GM12878 (cell line): ENCODE data around the gene GCNT4. TPM values are rescaled to one million over a fixed set of nuclear protein-coding genes. Genes with fewer than 3 reads are reported as not detected.

Source experiments
- ATAC-seq: fragments of 200-7000 bp; cut with Tn5 transposase; 3 replicates; pipeline ENCODE4 v1.9.1; 2020; ENCODE audit warnings: mild to moderate bottlenecking, moderate library complexity
- BruUV-seq: library from RNA; stranded (reverse); fragments of 400-500 nt; replicated peaks from 2 replicates; lab custom pipeline; 2021; lab: Mats Ljungman, UMichigan
- CTCF ChIA-PET: fragments of 300-600 bp; sonication (Branson Sonifier 250); formaldehyde crosslinking; extraction: SDS; loops from one replicate; lab custom pipeline; 2021; ENCODE audit warnings: inconsistent platforms; lab: Yijun Ruan, JAX
- POLR2A ChIA-PET: fragments of 350-600 bp; formaldehyde crosslinking; extraction: SDS; loops from one replicate; lab custom pipeline; 2021; ENCODE audit warnings: inconsistent platforms; lab: Charles Lee
- RAD21 ChIA-PET: fragments of 300-600 bp; sonication (Branson Sonifier 250); formaldehyde crosslinking; loops from one replicate; lab custom pipeline; 2023; ENCODE audit warnings: antibody characterized with exemption; ENCODE audit not compliant: unreplicated experiment; lab: Charles Lee
- SMC1A ChIA-PET: fragments of 300-600 bp; sonication (Branson Sonifier 250); formaldehyde crosslinking; loops from one replicate; lab custom pipeline; 2023; ENCODE audit not compliant: unreplicated experiment, uncharacterized antibody; lab: Charles Lee
- DNase-seq: peaks from one replicate; pipeline ENCODE4 v3.0.0-alpha.2; 2011; ENCODE audit warnings: low read depth, low spot score
- FAIRE-seq: peaks from 3 replicates; lab custom pipeline; 2011; peaks lifted over from hg19 to GRCh38; lab: Jason Lieb, UNC
- H2AFZ ChIP-seq: 2 replicates; pipeline ENCODE4 v1.6.0; 2011; ENCODE audit warnings: low read depth, low read length, control low read depth; ENCODE audit not compliant: control insufficient read depth
- H3K27ac ChIP-seq: 2 replicates; pipeline ENCODE4 v1.5.1; 2011; ENCODE audit warnings: control low read depth; ENCODE audit not compliant: control insufficient read depth, insufficient read depth
- H3K27me3 ChIP-seq, 2 experiments: replicated peaks in 1 of 2; 2 replicates each; pipeline versions ENCODE4 v1.6.0 to v1.6.1; 2011; ENCODE audit warnings: low read length in 1 of 2; ENCODE audit not compliant: control insufficient read depth in 2 of 2, insufficient read depth in 2 of 2
- H3K36me3 ChIP-seq, 2 experiments: 2 replicates each; pipeline ENCODE4 v1.5.1; 2011; ENCODE audit warnings: low read length in 1 of 2; ENCODE audit not compliant: control insufficient read depth in 2 of 2, insufficient read depth in 2 of 2
- H3K4me1 ChIP-seq: 2 replicates; pipeline ENCODE4 v1.6.1; 2011; ENCODE audit warnings: mild to moderate bottlenecking, low read length, moderate library complexity, mixed read lengths; ENCODE audit not compliant: control insufficient read depth, insufficient read depth
- H3K4me2 ChIP-seq: 2 replicates; pipeline ENCODE4 v1.6.0; 2011; ENCODE audit warnings: control low read depth; ENCODE audit not compliant: control insufficient read depth, insufficient read depth
- H3K4me3 ChIP-seq: fragments of 200-600 bp; sonication (generic); 2 replicates; pipeline ENCODE4 v1.5.1; 2016
- H3K79me2 ChIP-seq: 2 replicates; pipeline ENCODE4 v1.6.0; 2011; ENCODE audit warnings: low read length; ENCODE audit not compliant: control insufficient read depth, insufficient read depth
- H3K9ac ChIP-seq: 2 replicates; pipeline ENCODE4 v1.8.0; 2011; ENCODE audit warnings: low read length, control low read depth, mixed read lengths; ENCODE audit not compliant: control insufficient read depth, insufficient read depth
- H3K9me3 ChIP-seq: replicated peaks from 3 replicates; pipeline ENCODE4 v1.5.1; 2011; ENCODE audit warnings: mild to moderate bottlenecking, low read length; ENCODE audit not compliant: control insufficient read depth, insufficient read depth
- H4K20me1 ChIP-seq: 2 replicates; pipeline ENCODE4 v1.6.0; 2011; ENCODE audit not compliant: control insufficient read depth, insufficient read depth
- ATF7 ChIP-seq: fragments of 450-650 bp; IDR thresholded peaks from 2 replicates; pipeline ENCODE4 v1.6.1; 2016; ENCODE audit warnings: low read depth, mild to moderate bottlenecking
- BMI1 ChIP-seq: fragments of 450-650 bp; IDR thresholded peaks from 2 replicates; pipeline ENCODE4 v1.6.1; 2016; ENCODE audit warnings: mild to moderate bottlenecking, moderate library complexity, borderline replicate concordance
- CEBPB ChIP-seq, 2 experiments: fragments of 150-350 bp in 1 of 2; IDR thresholded peaks; 2 replicates each; pipeline ENCODE4 v1.6.1; 2012 to 2014; ENCODE audit warnings: low read depth in 2 of 2, low read length in 2 of 2, borderline replicate concordance in 1 of 2, inconsistent platforms in 1 of 2
- EED ChIP-seq: sonication (generic); IDR thresholded peaks from 2 replicates; pipeline ENCODE4 v1.6.1; 2016; ENCODE audit warnings: antibody characterized with exemption, low read depth
- EGR1 ChIP-seq, 2 experiments: IDR thresholded peaks; 1 replicate in 1 of 2; 2 replicates in 1 of 2; pipeline ENCODE4 v1.6.1; 2011 to 2012; ENCODE audit warnings: low read depth in 2 of 2, low read length in 2 of 2, borderline replicate concordance in 1 of 2, mild to moderate bottlenecking in 1 of 2, moderate library complexity in 1 of 2
- HDAC6 ChIP-seq: fragments of 200-600 bp; sonication (generic); IDR thresholded peaks from one replicate; pipeline ENCODE4 v1.8.0; 2017; ENCODE audit warnings: antibody characterized with exemption; ENCODE audit not compliant: unreplicated experiment
- IKZF1 ChIP-seq: fragments of 450-650 bp; conservative IDR thresholded peaks from 2 replicates; pipeline ENCODE4 v1.6.1; 2017; ENCODE audit warnings: antibody characterized with exemption, mild to moderate bottlenecking
- MYB ChIP-seq: fragments of 150-350 bp; IDR thresholded peaks from 2 replicates; pipeline ENCODE4 v1.6.1; 2014; ENCODE audit warnings: mild to moderate bottlenecking, low read depth, low read length, borderline replicate concordance
- PAX8 ChIP-seq: fragments of 450-650 bp; IDR thresholded peaks from 2 replicates; pipeline ENCODE4 v1.6.1; 2017; ENCODE audit warnings: mild to moderate bottlenecking, moderate library complexity
- POLR2A ChIP-seq: IDR thresholded peaks from 2 replicates; pipeline ENCODE4 v1.6.1; 2011; ENCODE audit warnings: low read depth, mild to moderate bottlenecking, low read length
- RCOR1 ChIP-seq: conservative IDR thresholded peaks from 2 replicates; pipeline ENCODE4 v1.6.1; 2012; ENCODE audit warnings: low read depth, low read length, improper control_type of control experiment
- TBL1XR1 ChIP-seq: IDR thresholded peaks from 2 replicates; pipeline ENCODE4 v1.6.1; 2012; ENCODE audit warnings: low read depth, low read length, improper control_type of control experiment
- WRNIP1 ChIP-seq: IDR thresholded peaks from 2 replicates; pipeline ENCODE4 v1.6.1; 2011; ENCODE audit warnings: low read depth, low read length, improper control_type of control experiment, borderline replicate concordance
- WGBS: methylation state at CpG from one replicate; pipeline ENCODE4 v1.1.6; 2016; ENCODE audit warnings: low lambda C conversion rate; ENCODE audit not compliant: insufficient replicate concordance, insufficient coverage; ENCODE audit errors: missing lambda C conversion rate; 5-methylcytosine and 5-hydroxymethylcytosine counted together
- in situ Hi-C: fragments of 300-500 bp; cut with MboI; formaldehyde crosslinking; loops from 9 replicates; pipeline ENCODE4 v1.14.3; 2018; ENCODE audit warnings: mixed read lengths
- intact Hi-C: fragments of 100-400 bp; cut with micrococcal nuclease; formaldehyde crosslinking; loops from one replicate; pipeline ENCODE4 v1.14.2; 2022; ENCODE audit not compliant: unreplicated experiment
- polyA plus RNA-seq, 11 experiments: library from polyadenylated mRNA; depleted of rRNA in 4 of 11; unstranded in 6 of 11; stranded (reverse) in 5 of 11; fragments of >200 nt; fragmentation: Nextera tagmentation in 4 of 11; fragmentation: Illumina TruSeq in 1 of 11; extraction: Ambion mirVana in 4 of 11; extraction: Trizol in 1 of 11; gene quantifications; 1 replicate in 1 of 11; 2 replicates in 10 of 11; pipeline versions ENCODE4 v1.2.1 to v1.2.3, GENCODE V29; 2011 to 2016; ENCODE audit warnings: inconsistent platforms in 2 of 11, missing spikeins in 2 of 11, low read depth in 1 of 11
- total RNA-seq, 4 experiments: library from RNA; depleted of rRNA in 3 of 4; stranded (reverse); fragments of >200 nt in 3 of 4; fragmentation: Illumina TruSeq in 1 of 4; extraction: Trizol in 1 of 4; gene quantifications; 2 replicates each; pipeline versions ENCODE4 v1.2.1 to v1.2.3, GENCODE V29; 2013 to 2021
- TF ChIP-seq, protein P1 (sequence below): IDR thresholded peaks from 2 replicates; pipeline ENCODE4 v1.6.1; 2011; ENCODE audit warnings: borderline replicate concordance, low read depth, mild to moderate bottlenecking, moderate library complexity, low read length; ENCODE audit not compliant: insufficient read depth, poor library complexity, severe bottlenecking
- TF ChIP-seq, protein P2 (sequence below): IDR thresholded peaks from 2 replicates; pipeline ENCODE4 v1.6.1; 2011; ENCODE audit warnings: low read depth, mild to moderate bottlenecking, low read length, moderate library complexity, borderline replicate concordance; ENCODE audit errors: extremely low read depth

Gene GCNT4
- total and polyA plus RNA-seq, 10 of the 15 experiments (the other 5 are each of a cell fraction or from before 2014, with no cell fraction given) = 0.03 to 0.04 TPM; not detected in 8

GRCh38 chr5:75016896-75017295 is 35.5 kb downstream of the GCNT4 start:
- H3K4me2 ChIP-seq = no peak overlapping the region
- H4K20me1 ChIP-seq = no peaks in the 10 kb centered on the region
- H3K79me2 ChIP-seq = no peaks in the 10 kb centered on the region
- H3K9me3 ChIP-seq = no peaks in the 10 kb centered on the region; the same call in 2 of the 3 replicates
- TF ChIP-seq, protein P1, sequence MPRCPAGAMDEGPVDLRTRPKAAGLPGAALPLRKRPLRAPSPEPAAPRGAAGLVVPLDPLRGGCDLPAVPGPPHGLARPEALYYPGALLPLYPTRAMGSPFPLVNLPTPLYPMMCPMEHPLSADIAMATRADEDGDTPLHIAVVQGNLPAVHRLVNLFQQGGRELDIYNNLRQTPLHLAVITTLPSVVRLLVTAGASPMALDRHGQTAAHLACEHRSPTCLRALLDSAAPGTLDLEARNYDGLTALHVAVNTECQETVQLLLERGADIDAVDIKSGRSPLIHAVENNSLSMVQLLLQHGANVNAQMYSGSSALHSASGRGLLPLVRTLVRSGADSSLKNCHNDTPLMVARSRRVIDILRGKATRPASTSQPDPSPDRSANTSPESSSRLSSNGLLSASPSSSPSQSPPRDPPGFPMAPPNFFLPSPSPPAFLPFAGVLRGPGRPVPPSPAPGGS = peak; percentile 69
- TF ChIP-seq HDAC6 (no peak), EGR1 (IDR thresholded peaks at IDR 0.05; ENCODE audit: borderline replicate concordance in 1 of 2, low read depth in 2 of 2, low read length in 2 of 2) (no peak)
- H2AFZ ChIP-seq = no peak overlapping the region
- ChIA-PET RAD21 (no interaction called here), CTCF (no interaction called here), SMC1A (no interaction called here), POLR2A (no interaction called here)
- no peaks in the 10 kb centered on the region for H3K27me3 ChIP-seq
- WGBS = 64% methylated on average over 3 of the region's 3 CpGs
- DNase-seq (no peak), ATAC-seq (no peak), FAIRE-seq (no peak)
- no TSS peak for BruUV-seq
- in situ Hi-C loops = no loop called here
- H3K4me1 ChIP-seq = no peaks in the 10 kb centered on the region
- no peaks in the 10 kb centered on the region for H3K36me3 ChIP-seq
- no peak overlapping the region for H3K27ac ChIP-seq
- intact Hi-C loops = no loop called here
- H3K4me3 ChIP-seq = no peak overlapping the region
- no peak overlapping the region for H3K9ac ChIP-seq

DNA sequence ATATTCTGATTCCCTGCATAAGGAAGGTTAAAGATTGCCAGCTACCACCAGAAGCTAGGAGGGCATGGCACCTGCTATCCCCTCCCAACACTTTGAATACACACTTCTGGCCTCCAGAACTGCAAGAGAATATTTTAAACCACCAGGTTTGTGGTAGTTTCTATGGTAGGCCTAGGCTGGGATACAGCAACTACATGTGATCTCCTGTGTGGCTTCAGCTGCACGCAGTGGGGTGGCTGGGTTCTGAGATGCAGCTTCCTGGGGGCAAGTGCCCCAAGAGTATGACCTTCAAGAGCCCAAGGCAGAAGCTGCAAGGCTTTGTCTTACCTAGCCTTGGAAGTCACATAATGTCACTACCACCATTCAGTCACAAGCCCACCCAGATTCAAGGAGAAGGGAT is 39.6 kb downstream of the GCNT4 start:
- POLR2A ChIA-PET = no interaction called here
- TF ChIP-seq RCOR1 = no peak
- TF ChIP-seq CEBPB (IDR thresholded peaks at IDR 0.05; ENCODE audit: borderline replicate concordance in 1 of 2, low read depth in 2 of 2, low read length in 2 of 2) = no peak
- no peak for TF ChIP-seq TBL1XR1
- TF ChIP-seq PAX8 = no peak
- no peak for TF ChIP-seq WRNIP1
- TF ChIP-seq ATF7 = no peak
- TF ChIP-seq, protein P2, sequence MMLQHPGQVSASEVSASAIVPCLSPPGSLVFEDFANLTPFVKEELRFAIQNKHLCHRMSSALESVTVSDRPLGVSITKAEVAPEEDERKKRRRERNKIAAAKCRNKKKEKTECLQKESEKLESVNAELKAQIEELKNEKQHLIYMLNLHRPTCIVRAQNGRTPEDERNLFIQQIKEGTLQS = no peak
- no peak for TF ChIP-seq BMI1
- TF ChIP-seq MYB = no peak
- TF ChIP-seq EED = no peak
- TF ChIP-seq, protein P1 = no peak
- TF ChIP-seq IKZF1 = no peak
- TF ChIP-seq POLR2A = no peak
- in situ Hi-C loops (no loop called here), intact Hi-C loops (no loop called here)
- H3K4me1 ChIP-seq = no peaks in the 10 kb centered on the region
- WGBS = 19% methylated on average over 1 of the region's 1 CpG
- no peak overlapping the region for H3K9ac ChIP-seq
- CTCF ChIA-PET = no interaction called here
- H3K79me2 ChIP-seq = no peaks in the 10 kb centered on the region
- no peaks in the 10 kb centered on the region; a peak in 1 of 4 replicates for H3K27me3 ChIP-seq
- H4K20me1 ChIP-seq = no peaks in the 10 kb centered on the region
- ATAC-seq = no peak
- H3K4me2 ChIP-seq = no peak overlapping the region
- BruUV-seq = no TSS peak
- no peak overlapping the region for H2AFZ ChIP-seq
- FAIRE-seq = no peak
- H3K36me3 ChIP-seq = no peaks in the 10 kb centered on the region
- SMC1A ChIA-PET = no interaction called here
- RAD21 ChIA-PET = no interaction called here
- DNase-seq = no peak
- H3K4me3 ChIP-seq = no peak overlapping the region
- no peak overlapping the region for H3K27ac ChIP-seq
- H3K9me3 ChIP-seq = no peaks in the 10 kb centered on the region
